ENCODE results near the gene FOXRED2.

GRCh38 chr22:36528341-36528740 lies 21.5 kb upstream of the FOXRED2 start:
- no peak for TF ChIP-seq CTCF (IDR thresholded peaks at IDR 0.05)
- TF ChIP-seq POLR2A (IDR thresholded peaks at IDR 0.05): no peak
